ENCODE data around the gene NHS. TPM values are rescaled to one million over a fixed set of nuclear protein-coding genes. Genes with fewer than 3 reads are reported as not detected.

The NHS gene
- total RNA-seq, 1 experiment from 2014 or later = 5.7 TPM

- H3K4me1 ChIP-seq (ENCODE audit: control insufficient read depth in 1 of 2, insufficient read depth in 2 of 2, low read length in 2 of 2) = peaks cover 0 to 9% of the 10 kb centered on the region in 2 experiments; a peak in 2 of 4 replicates
- DNase-seq (ENCODE audit: low read depth, low spot score) = no peak
- no TSS peak for BruUV-seq (replicated peaks)
- H4K20me1 ChIP-seq (ENCODE audit: insufficient read depth) = no peaks in the 10 kb centered on the region
- H3K36me3 ChIP-seq (ENCODE audit: control insufficient read depth in 1 of 2, insufficient read depth in 2 of 2, low read length in 2 of 2) = no peaks in the 10 kb centered on the region
- no peak overlapping the region for H3K4me2 ChIP-seq (ENCODE audit: low read length)
- H3K27me3 ChIP-seq (ENCODE audit: insufficient read depth, low read length) = no peaks in the 10 kb centered on the region
- no peaks in the 10 kb centered on the region for H3K9me2 ChIP-seq (ENCODE audit: insufficient read depth)
- H3K79me2 ChIP-seq (ENCODE audit: insufficient read depth, low read length) = no peaks in the 10 kb centered on the region; the same call in 1 of the 2 replicates
- no peak overlapping the region for H3K4me3 ChIP-seq (replicated peaks in 1 of 2; ENCODE audit: low read depth in 1 of 2, low read length in 2 of 2)
- intact Hi-C loops (cut with micrococcal nuclease) = loop anchor here (5.0 to 10.0 kb wide), 2 partner anchors 130 to 223 kb away; no protein-coding TSS in a partner anchor
- no peak overlapping the region for H3K9ac ChIP-seq (ENCODE audit: low read length)
- no peak overlapping the region for H2AFZ ChIP-seq (ENCODE audit: low read depth, low read length, poor library complexity, severe bottlenecking)
- no peak overlapping the region for H3K27ac ChIP-seq (ENCODE audit: low read depth, low read length)
- no peak for TF ChIP-seq CEBPB (IDR thresholded peaks at IDR 0.05; ENCODE audit: low read depth)
- TF ChIP-seq, protein P1, sequence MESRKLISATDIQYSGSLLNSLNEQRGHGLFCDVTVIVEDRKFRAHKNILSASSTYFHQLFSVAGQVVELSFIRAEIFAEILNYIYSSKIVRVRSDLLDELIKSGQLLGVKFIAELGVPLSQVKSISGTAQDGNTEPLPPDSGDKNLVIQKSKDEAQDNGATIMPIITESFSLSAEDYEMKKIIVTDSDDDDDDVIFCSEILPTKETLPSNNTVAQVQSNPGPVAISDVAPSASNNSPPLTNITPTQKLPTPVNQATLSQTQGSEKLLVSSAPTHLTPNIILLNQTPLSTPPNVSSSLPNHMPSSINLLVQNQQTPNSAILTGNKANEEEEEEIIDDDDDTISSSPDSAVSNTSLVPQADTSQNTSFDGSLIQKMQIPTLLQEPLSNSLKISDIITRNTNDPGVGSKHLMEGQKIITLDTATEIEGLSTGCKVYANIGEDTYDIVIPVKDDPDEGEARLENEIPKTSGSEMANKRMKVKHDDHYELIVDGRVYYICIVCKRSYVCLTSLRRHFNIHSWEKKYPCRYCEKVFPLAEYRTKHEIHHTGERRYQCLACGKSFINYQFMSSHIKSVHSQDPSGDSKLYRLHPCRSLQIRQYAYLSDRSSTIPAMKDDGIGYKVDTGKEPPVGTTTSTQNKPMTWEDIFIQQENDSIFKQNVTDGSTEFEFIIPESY (IDR thresholded peaks at IDR 0.05; ENCODE audit: extremely low read depth, insufficient replicate concordance, low read length) = no peak
- TF ChIP-seq POLR2A (IDR thresholded peaks at IDR 0.05; ENCODE audit: borderline replicate concordance, extremely low read depth, insufficient read depth, insufficient read length) = no peak
- no peak for TF ChIP-seq EZH2 (IDR thresholded peaks at IDR 0.05)
- TF ChIP-seq, protein P2, sequence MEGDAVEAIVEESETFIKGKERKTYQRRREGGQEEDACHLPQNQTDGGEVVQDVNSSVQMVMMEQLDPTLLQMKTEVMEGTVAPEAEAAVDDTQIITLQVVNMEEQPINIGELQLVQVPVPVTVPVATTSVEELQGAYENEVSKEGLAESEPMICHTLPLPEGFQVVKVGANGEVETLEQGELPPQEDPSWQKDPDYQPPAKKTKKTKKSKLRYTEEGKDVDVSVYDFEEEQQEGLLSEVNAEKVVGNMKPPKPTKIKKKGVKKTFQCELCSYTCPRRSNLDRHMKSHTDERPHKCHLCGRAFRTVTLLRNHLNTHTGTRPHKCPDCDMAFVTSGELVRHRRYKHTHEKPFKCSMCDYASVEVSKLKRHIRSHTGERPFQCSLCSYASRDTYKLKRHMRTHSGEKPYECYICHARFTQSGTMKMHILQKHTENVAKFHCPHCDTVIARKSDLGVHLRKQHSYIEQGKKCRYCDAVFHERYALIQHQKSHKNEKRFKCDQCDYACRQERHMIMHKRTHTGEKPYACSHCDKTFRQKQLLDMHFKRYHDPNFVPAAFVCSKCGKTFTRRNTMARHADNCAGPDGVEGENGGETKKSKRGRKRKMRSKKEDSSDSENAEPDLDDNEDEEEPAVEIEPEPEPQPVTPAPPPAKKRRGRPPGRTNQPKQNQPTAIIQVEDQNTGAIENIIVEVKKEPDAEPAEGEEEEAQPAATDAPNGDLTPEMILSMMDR (IDR thresholded peaks at IDR 0.05 in 2 of 3, conservative IDR thresholded peaks at IDR 0.05 in 1 of 3; ENCODE audit: borderline replicate concordance in 1 of 3, insufficient read depth in 1 of 3, low read depth in 2 of 3, low read length in 2 of 3) = no peak
- no peak for TF ChIP-seq JUND (IDR thresholded peaks at IDR 0.05)
- no peak for TF ChIP-seq YY1 (IDR thresholded peaks at IDR 0.05; ENCODE audit: extremely low read depth, insufficient replicate concordance, low read depth, low read length)
- TF ChIP-seq ZNF274 (IDR thresholded peaks at IDR 0.05; ENCODE audit: low read depth, low read length) = no peak
- TF ChIP-seq SP1 (IDR thresholded peaks at IDR 0.05; ENCODE audit: low read depth) = no peak
- TF ChIP-seq ELF1 (IDR thresholded peaks at IDR 0.05; ENCODE audit: borderline replicate concordance, low read depth) = no peak
- TF ChIP-seq SRF (IDR thresholded peaks at IDR 0.05; ENCODE audit: low read depth) = no peak
- TF ChIP-seq MAX (IDR thresholded peaks at IDR 0.05) = no peak
- no peak for TF ChIP-seq EGR1 (IDR thresholded peaks at IDR 0.05; ENCODE audit: low read depth)
- TF ChIP-seq FOSL1 (IDR thresholded peaks at IDR 0.05; ENCODE audit: low read depth) = no peak
- TF ChIP-seq, protein P3, sequence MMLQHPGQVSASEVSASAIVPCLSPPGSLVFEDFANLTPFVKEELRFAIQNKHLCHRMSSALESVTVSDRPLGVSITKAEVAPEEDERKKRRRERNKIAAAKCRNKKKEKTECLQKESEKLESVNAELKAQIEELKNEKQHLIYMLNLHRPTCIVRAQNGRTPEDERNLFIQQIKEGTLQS (IDR thresholded peaks at IDR 0.05) = no peak
- no peak for TF ChIP-seq ZFX (IDR thresholded peaks at IDR 0.05)
- no peak for TF ChIP-seq TCF7L2 (IDR thresholded peaks at IDR 0.05; ENCODE audit: borderline replicate concordance, extremely low read depth, insufficient read depth, insufficient read length)
- TF ChIP-seq, protein P4, sequence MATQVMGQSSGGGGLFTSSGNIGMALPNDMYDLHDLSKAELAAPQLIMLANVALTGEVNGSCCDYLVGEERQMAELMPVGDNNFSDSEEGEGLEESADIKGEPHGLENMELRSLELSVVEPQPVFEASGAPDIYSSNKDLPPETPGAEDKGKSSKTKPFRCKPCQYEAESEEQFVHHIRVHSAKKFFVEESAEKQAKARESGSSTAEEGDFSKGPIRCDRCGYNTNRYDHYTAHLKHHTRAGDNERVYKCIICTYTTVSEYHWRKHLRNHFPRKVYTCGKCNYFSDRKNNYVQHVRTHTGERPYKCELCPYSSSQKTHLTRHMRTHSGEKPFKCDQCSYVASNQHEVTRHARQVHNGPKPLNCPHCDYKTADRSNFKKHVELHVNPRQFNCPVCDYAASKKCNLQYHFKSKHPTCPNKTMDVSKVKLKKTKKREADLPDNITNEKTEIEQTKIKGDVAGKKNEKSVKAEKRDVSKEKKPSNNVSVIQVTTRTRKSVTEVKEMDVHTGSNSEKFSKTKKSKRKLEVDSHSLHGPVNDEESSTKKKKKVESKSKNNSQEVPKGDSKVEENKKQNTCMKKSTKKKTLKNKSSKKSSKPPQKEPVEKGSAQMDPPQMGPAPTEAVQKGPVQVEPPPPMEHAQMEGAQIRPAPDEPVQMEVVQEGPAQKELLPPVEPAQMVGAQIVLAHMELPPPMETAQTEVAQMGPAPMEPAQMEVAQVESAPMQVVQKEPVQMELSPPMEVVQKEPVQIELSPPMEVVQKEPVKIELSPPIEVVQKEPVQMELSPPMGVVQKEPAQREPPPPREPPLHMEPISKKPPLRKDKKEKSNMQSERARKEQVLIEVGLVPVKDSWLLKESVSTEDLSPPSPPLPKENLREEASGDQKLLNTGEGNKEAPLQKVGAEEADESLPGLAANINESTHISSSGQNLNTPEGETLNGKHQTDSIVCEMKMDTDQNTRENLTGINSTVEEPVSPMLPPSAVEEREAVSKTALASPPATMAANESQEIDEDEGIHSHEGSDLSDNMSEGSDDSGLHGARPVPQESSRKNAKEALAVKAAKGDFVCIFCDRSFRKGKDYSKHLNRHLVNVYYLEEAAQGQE (IDR thresholded peaks at IDR 0.05; ENCODE audit: low read depth) = no peak
- TF ChIP-seq POLR2AphosphoS5 (IDR thresholded peaks at IDR 0.05; ENCODE audit: low read depth, low read length) = no peak
- RAD21 ChIA-PET (ENCODE audit: low non-redundant PET in 1 of 2, low total read pairs in 2 of 2, uncharacterized antibody in 2 of 2, unreplicated experiment in 2 of 2) = no interaction called here
- ATAC-seq = no peak
- CTCF ChIA-PET = no interaction called here
- POLR2A ChIA-PET = no interaction called here
- H3K9me3 ChIP-seq (ENCODE audit: control insufficient read depth in 1 of 2, insufficient read depth in 1 of 2, low read depth in 1 of 2, low read length in 2 of 2) = no peaks in the 10 kb centered on the region
Measured at GRCh38 chrX:17372052-17372451, 2.9 kb upstream of the NHS start.
